HCT116 (cell line): Measurements from ENCODE around the gene FLRT1. TPM values are rescaled to one million over a fixed set of nuclear protein-coding genes. Genes with fewer than 3 reads are reported as not detected.

Source experiments
- ATAC-seq: fragments of 200-7000 bp; cut with Tn5 transposase; 2 replicates; pipeline ENCODE4 v1.9.1; 2020; ENCODE audit warnings: mild to moderate bottlenecking, moderate library complexity
- BruUV-seq: library from RNA; stranded (reverse); fragments of 400-500 nt; replicated peaks from 2 replicates; lab custom pipeline; 2021; lab: Mats Ljungman, UMichigan
- CTCF ChIA-PET: fragments of 300-600 bp; sonication (Branson Sonifier 250); formaldehyde crosslinking; loops from one replicate; lab custom pipeline; 2021; ENCODE audit warnings: antibody characterized with exemption; lab: Charles Lee
- POLR2A ChIA-PET: fragments of 300-600, 350-600 bp; sonication (Branson Sonifier 250); formaldehyde crosslinking; loops from one replicate; lab custom pipeline; 2021; ENCODE audit warnings: antibody characterized with exemption; lab: Charles Lee
- RAD21 ChIA-PET, 2 experiments: fragments of 300-600 bp; sonication (Branson Sonifier 250); formaldehyde crosslinking; loops; one replicate each; lab custom pipeline; 2023; ENCODE audit warnings: low total read pairs in 2 of 2; ENCODE audit not compliant: uncharacterized antibody in 2 of 2, unreplicated experiment in 2 of 2, low non-redundant PET in 1 of 2; lab: Charles Lee
- DNase-seq: peaks from one replicate; pipeline ENCODE4 v3.0.0-alpha.2; 2010; ENCODE audit warnings: low read depth, low spot score
- H2AFZ ChIP-seq: fragments of 200-600 bp; shearing (Covaris generic), sonication (generic); 2 replicates; pipeline ENCODE4 v1.6.1; 2017; ENCODE audit warnings: low read depth, mixed run types, mixed read lengths, antibody characterized with exemption, low read length; ENCODE audit not compliant: poor library complexity, severe bottlenecking
- H3K27ac ChIP-seq: 2 replicates; pipeline ENCODE4 v1.5.1; 2012; ENCODE audit warnings: low read depth, low read length
- H3K27me3 ChIP-seq: fragments of 200-600 bp; sonication (generic); 2 replicates; pipeline ENCODE4 v1.6.1; 2016; ENCODE audit warnings: mixed run types, low read length, mixed read lengths; ENCODE audit not compliant: insufficient read depth
- H3K36me3 ChIP-seq, 2 experiments: fragments of 200-500 bp in 1 of 2; fragments of 200-600 bp in 1 of 2; sonication (Bioruptor generic) in 1 of 2; sonication (generic) in 1 of 2; 2 replicates each; pipeline versions ENCODE4 v1.5.1 to v1.6.1; 2014 to 2016; ENCODE audit warnings: low read length in 2 of 2, inconsistent platforms in 1 of 2, mixed read lengths in 1 of 2, mixed run types in 1 of 2; ENCODE audit not compliant: insufficient read depth in 2 of 2, control insufficient read depth in 1 of 2
- H3K4me1 ChIP-seq, 2 experiments: fragments of 200-600 bp in 1 of 2; sonication (generic) in 1 of 2; 2 replicates each; pipeline versions ENCODE4 v1.5.1 to v1.6.1; 2012 to 2017; ENCODE audit warnings: low read length in 2 of 2, inconsistent platforms in 1 of 2, mild to moderate bottlenecking in 1 of 2, mixed read lengths in 1 of 2, mixed run types in 1 of 2, moderate library complexity in 1 of 2; ENCODE audit not compliant: insufficient read depth in 2 of 2, control insufficient read depth in 1 of 2
- H3K4me2 ChIP-seq: fragments of 200-600 bp; sonication (generic); 2 replicates; pipeline ENCODE4 v1.6.1; 2017; ENCODE audit warnings: mixed run types, low read length, mixed read lengths
- H3K4me3 ChIP-seq, 2 experiments: fragments of 200-600 bp in 1 of 2; sonication (generic) in 1 of 2; replicated peaks in 1 of 2; 2 replicates each; pipeline ENCODE4 v1.5.1; 2011 to 2016; ENCODE audit warnings: low read length in 2 of 2, control low read depth in 1 of 2, low read depth in 1 of 2, mild to moderate bottlenecking in 1 of 2, mixed read lengths in 1 of 2, mixed run types in 1 of 2
- H3K79me2 ChIP-seq: fragments of 200-600 bp; sonication (generic); 2 replicates; pipeline ENCODE4 v1.6.1; 2017; ENCODE audit warnings: mild to moderate bottlenecking, mixed run types, low read length, moderate library complexity, mixed read lengths; ENCODE audit not compliant: insufficient read depth
- H3K9ac ChIP-seq: fragments of 200-600 bp; sonication (generic); 2 replicates; pipeline ENCODE4 v1.6.1; 2016; ENCODE audit warnings: low read length, mixed read lengths
- H3K9me2 ChIP-seq: fragments of 200-600 bp; sonication (generic), shearing (Covaris generic); 2 replicates; pipeline ENCODE4 v1.6.1; 2017; ENCODE audit warnings: mixed run types, mild to moderate bottlenecking, moderate library complexity; ENCODE audit not compliant: insufficient read depth
- H3K9me3 ChIP-seq, 2 experiments: fragments of 200-500 bp in 1 of 2; fragments of 200-600 bp in 1 of 2; sonication (Bioruptor generic) in 1 of 2; sonication (generic) in 1 of 2; 2 replicates each; pipeline ENCODE4 v1.6.1; 2014 to 2017; ENCODE audit warnings: low read length in 2 of 2, mixed read lengths in 2 of 2, inconsistent platforms in 1 of 2, low read depth in 1 of 2, mild to moderate bottlenecking in 1 of 2, mixed run types in 1 of 2, moderate library complexity in 1 of 2; ENCODE audit not compliant: control insufficient read depth in 1 of 2, insufficient read depth in 1 of 2
- H4K20me1 ChIP-seq: fragments of 200-600 bp; sonication (generic), shearing (Covaris generic); 2 replicates; pipeline ENCODE4 v1.6.1; 2017; ENCODE audit warnings: mixed run types, mild to moderate bottlenecking, moderate library complexity; ENCODE audit not compliant: insufficient read depth
- CBX3 ChIP-seq: IDR thresholded peaks from 2 replicates; pipeline ENCODE4 v1.6.1; 2012; ENCODE audit warnings: low read depth
- CEBPB ChIP-seq: IDR thresholded peaks from 2 replicates; pipeline ENCODE4 v1.6.1; 2012; ENCODE audit warnings: low read depth
- EGR1 ChIP-seq: IDR thresholded peaks from 2 replicates; pipeline ENCODE4 v1.6.1; 2012; ENCODE audit warnings: low read depth
- ELF1 ChIP-seq: IDR thresholded peaks from 2 replicates; pipeline ENCODE4 v1.6.1; 2012; ENCODE audit warnings: low read depth, borderline replicate concordance
- FOSL1 ChIP-seq: IDR thresholded peaks from 2 replicates; pipeline ENCODE4 v1.6.1; 2012; ENCODE audit warnings: low read depth
- JUND ChIP-seq: IDR thresholded peaks from 2 replicates; pipeline ENCODE4 v1.6.1; 2012
- POLR2AphosphoS5 ChIP-seq: IDR thresholded peaks from 2 replicates; pipeline ENCODE4 v1.6.1; 2011; ENCODE audit warnings: mild to moderate bottlenecking, low read depth, low read length, moderate library complexity
- RAD21 ChIP-seq: IDR thresholded peaks from 2 replicates; pipeline ENCODE4 v1.6.1; 2012; ENCODE audit warnings: low read depth, mild to moderate bottlenecking
- SP1 ChIP-seq: IDR thresholded peaks from 2 replicates; pipeline ENCODE4 v1.6.1; 2012; ENCODE audit warnings: low read depth
- SRF ChIP-seq: IDR thresholded peaks from 2 replicates; pipeline ENCODE4 v1.6.1; 2012; ENCODE audit warnings: low read depth
- YY1 ChIP-seq: IDR thresholded peaks from 2 replicates; pipeline ENCODE4 v1.6.1; 2011; ENCODE audit warnings: low read length, low read depth, moderate library complexity, mild to moderate bottlenecking; ENCODE audit not compliant: insufficient replicate concordance; ENCODE audit errors: extremely low read depth
- ZFX ChIP-seq: fragments of 450-650 bp; IDR thresholded peaks from 2 replicates; pipeline ENCODE4 v1.6.1; 2017
- ZNF274 ChIP-seq: fragments of 200-500 bp; sonication (Bioruptor generic); IDR thresholded peaks from 2 replicates; pipeline ENCODE4 v1.6.1; 2014; ENCODE audit warnings: mild to moderate bottlenecking, low read depth, low read length, inconsistent platforms
- intact Hi-C: fragments of 100-400 bp; cut with micrococcal nuclease; formaldehyde crosslinking; loops from 2 replicates; pipeline ENCODE4 v1.10.0; 2022
- total RNA-seq: library from RNA; stranded (reverse); gene quantifications from one replicate; pipeline ENCODE4 v1.2.1, GENCODE V29; 2021; ENCODE audit not compliant: unreplicated experiment
- TF ChIP-seq, protein P1 (sequence below): IDR thresholded peaks from 2 replicates; pipeline ENCODE4 v1.6.1; 2012; ENCODE audit warnings: low read depth
- TF ChIP-seq, protein P2 (sequence below), 3 experiments: fragments of 200-600 bp in 1 of 3; sonication (generic) in 1 of 3; IDR thresholded peaks in 2 of 3; conservative IDR thresholded peaks in 1 of 3; 2 replicates each; pipeline ENCODE4 v1.5.1; 2012 to 2017; ENCODE audit warnings: low read depth in 2 of 3, low read length in 2 of 3, antibody characterized with exemption in 1 of 3, borderline replicate concordance in 1 of 3, control low read depth in 1 of 3, mild to moderate bottlenecking in 1 of 3, mixed read lengths in 1 of 3, mixed run types in 1 of 3, moderate library complexity in 1 of 3; ENCODE audit not compliant: insufficient read depth in 1 of 3
- TF ChIP-seq, protein P3 (sequence below): IDR thresholded peaks from 2 replicates; pipeline ENCODE4 v1.6.1; 2012
- TF ChIP-seq, protein P4 (sequence below): IDR thresholded peaks from 2 replicates; pipeline ENCODE4 v1.6.1; 2011; ENCODE audit warnings: mild to moderate bottlenecking, low read length, moderate library complexity; ENCODE audit not compliant: insufficient replicate concordance; ENCODE audit errors: extremely low read depth
- TF ChIP-seq, protein P5 (sequence below): IDR thresholded peaks from 2 replicates; pipeline ENCODE4 v1.6.1; 2012

FLRT1 gene
- total RNA-seq, 1 experiment from 2014 or later: 0.15 TPM

DNA sequence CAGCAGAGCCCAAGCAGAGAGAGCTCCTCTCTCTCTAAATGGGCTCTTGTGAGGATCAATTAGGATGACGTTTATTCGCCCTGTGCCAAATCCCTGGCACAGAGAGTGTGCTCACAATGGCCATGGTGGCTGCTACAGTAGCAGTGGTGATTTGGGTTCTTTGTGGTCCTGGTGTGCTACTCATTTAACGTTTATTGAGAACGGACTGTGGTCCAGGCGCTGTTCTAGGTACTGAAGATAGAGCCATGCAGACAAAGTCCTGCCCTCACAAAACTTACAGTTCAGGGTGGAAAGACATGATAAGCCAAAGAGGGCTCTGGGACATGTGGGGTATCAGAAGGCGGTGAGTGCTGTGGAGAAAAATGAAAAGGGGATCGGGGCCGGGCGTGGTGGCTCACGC is 44.2 kb upstream of the FLRT1 start (continued):
- TF ChIP-seq, protein P1, sequence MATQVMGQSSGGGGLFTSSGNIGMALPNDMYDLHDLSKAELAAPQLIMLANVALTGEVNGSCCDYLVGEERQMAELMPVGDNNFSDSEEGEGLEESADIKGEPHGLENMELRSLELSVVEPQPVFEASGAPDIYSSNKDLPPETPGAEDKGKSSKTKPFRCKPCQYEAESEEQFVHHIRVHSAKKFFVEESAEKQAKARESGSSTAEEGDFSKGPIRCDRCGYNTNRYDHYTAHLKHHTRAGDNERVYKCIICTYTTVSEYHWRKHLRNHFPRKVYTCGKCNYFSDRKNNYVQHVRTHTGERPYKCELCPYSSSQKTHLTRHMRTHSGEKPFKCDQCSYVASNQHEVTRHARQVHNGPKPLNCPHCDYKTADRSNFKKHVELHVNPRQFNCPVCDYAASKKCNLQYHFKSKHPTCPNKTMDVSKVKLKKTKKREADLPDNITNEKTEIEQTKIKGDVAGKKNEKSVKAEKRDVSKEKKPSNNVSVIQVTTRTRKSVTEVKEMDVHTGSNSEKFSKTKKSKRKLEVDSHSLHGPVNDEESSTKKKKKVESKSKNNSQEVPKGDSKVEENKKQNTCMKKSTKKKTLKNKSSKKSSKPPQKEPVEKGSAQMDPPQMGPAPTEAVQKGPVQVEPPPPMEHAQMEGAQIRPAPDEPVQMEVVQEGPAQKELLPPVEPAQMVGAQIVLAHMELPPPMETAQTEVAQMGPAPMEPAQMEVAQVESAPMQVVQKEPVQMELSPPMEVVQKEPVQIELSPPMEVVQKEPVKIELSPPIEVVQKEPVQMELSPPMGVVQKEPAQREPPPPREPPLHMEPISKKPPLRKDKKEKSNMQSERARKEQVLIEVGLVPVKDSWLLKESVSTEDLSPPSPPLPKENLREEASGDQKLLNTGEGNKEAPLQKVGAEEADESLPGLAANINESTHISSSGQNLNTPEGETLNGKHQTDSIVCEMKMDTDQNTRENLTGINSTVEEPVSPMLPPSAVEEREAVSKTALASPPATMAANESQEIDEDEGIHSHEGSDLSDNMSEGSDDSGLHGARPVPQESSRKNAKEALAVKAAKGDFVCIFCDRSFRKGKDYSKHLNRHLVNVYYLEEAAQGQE: no peak
- TF ChIP-seq SRF (no peak), CEBPB (no peak), JUND (no peak), SP1 (no peak), CBX3 (no peak), ZFX (no peak), ELF1 (no peak), YY1 (no peak)

DNA sequence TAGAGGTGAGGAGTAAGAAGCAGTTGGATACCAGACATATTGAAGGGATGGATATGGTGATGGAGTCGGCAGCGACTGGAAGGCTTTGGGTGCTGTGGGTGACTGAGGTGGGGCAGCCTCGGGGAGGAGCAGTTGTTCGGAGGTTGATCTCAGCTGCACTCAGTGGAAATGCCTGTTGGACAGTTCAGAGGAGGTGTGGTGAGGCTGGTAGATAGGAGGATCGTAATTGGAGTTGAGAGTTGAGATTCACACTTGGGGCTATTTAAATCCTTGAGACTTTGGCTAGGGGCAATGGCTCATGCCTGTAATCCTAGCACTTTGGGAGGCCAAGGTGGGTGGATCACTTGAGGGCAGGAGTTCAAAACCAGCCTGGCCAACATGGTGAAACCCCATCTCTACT is 42.6 kb upstream of the FLRT1 start:
- H2AFZ ChIP-seq: no peak overlapping the region
- no TSS peak for BruUV-seq
- ChIA-PET POLR2A (interaction anchor here (0.6 kb wide), 1 partner anchor 58 kb away, joined by 3 read pairs; no protein-coding TSS in a partner anchor), RAD21 (no interaction called here), CTCF (no interaction called here)
- no peaks in the 10 kb centered on the region for H3K27me3 ChIP-seq
- intact Hi-C loops: no loop called here
- no peaks in the 10 kb centered on the region for H3K9me2 ChIP-seq
- DNase-seq (no peak), ATAC-seq (no peak)
- H4K20me1 ChIP-seq: no peaks in the 10 kb centered on the region
- no peak overlapping the region for H3K27ac ChIP-seq
- H3K79me2 ChIP-seq: peaks cover 29% of the 10 kb centered on the region
- TF ChIP-seq ZNF274: no peak
- TF ChIP-seq, protein P2, sequence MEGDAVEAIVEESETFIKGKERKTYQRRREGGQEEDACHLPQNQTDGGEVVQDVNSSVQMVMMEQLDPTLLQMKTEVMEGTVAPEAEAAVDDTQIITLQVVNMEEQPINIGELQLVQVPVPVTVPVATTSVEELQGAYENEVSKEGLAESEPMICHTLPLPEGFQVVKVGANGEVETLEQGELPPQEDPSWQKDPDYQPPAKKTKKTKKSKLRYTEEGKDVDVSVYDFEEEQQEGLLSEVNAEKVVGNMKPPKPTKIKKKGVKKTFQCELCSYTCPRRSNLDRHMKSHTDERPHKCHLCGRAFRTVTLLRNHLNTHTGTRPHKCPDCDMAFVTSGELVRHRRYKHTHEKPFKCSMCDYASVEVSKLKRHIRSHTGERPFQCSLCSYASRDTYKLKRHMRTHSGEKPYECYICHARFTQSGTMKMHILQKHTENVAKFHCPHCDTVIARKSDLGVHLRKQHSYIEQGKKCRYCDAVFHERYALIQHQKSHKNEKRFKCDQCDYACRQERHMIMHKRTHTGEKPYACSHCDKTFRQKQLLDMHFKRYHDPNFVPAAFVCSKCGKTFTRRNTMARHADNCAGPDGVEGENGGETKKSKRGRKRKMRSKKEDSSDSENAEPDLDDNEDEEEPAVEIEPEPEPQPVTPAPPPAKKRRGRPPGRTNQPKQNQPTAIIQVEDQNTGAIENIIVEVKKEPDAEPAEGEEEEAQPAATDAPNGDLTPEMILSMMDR (IDR thresholded peaks at IDR 0.05 in 2 of 3, conservative IDR thresholded peaks at IDR 0.05 in 1 of 3; ENCODE audit: borderline replicate concordance in 1 of 3, insufficient read depth in 1 of 3, low read depth in 2 of 3, low read length in 2 of 3): no peak
- TF ChIP-seq, protein P3, sequence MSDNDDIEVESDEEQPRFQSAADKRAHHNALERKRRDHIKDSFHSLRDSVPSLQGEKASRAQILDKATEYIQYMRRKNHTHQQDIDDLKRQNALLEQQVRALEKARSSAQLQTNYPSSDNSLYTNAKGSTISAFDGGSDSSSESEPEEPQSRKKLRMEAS: no peak
- TF ChIP-seq, protein P4, sequence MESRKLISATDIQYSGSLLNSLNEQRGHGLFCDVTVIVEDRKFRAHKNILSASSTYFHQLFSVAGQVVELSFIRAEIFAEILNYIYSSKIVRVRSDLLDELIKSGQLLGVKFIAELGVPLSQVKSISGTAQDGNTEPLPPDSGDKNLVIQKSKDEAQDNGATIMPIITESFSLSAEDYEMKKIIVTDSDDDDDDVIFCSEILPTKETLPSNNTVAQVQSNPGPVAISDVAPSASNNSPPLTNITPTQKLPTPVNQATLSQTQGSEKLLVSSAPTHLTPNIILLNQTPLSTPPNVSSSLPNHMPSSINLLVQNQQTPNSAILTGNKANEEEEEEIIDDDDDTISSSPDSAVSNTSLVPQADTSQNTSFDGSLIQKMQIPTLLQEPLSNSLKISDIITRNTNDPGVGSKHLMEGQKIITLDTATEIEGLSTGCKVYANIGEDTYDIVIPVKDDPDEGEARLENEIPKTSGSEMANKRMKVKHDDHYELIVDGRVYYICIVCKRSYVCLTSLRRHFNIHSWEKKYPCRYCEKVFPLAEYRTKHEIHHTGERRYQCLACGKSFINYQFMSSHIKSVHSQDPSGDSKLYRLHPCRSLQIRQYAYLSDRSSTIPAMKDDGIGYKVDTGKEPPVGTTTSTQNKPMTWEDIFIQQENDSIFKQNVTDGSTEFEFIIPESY: no peak
- no peak for TF ChIP-seq ELF1
- TF ChIP-seq RAD21: no peak
- TF ChIP-seq EGR1: no peak
- TF ChIP-seq, protein P5, sequence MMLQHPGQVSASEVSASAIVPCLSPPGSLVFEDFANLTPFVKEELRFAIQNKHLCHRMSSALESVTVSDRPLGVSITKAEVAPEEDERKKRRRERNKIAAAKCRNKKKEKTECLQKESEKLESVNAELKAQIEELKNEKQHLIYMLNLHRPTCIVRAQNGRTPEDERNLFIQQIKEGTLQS: no peak
- no peak for TF ChIP-seq ZFX
- TF ChIP-seq POLR2AphosphoS5: no peak
- no peak for TF ChIP-seq CBX3
- no peak for TF ChIP-seq FOSL1
- no peak overlapping the region for H3K4me3 ChIP-seq
- H3K36me3 ChIP-seq: peaks cover 13 to 47% of the 10 kb centered on the region in 2 experiments
- H3K4me1 ChIP-seq: peaks cover 0 to 7% of the 10 kb centered on the region in 2 experiments; a peak in 1 of 4 replicates
- H3K4me2 ChIP-seq: no peak overlapping the region
- H3K9me3 ChIP-seq: no peaks in the 10 kb centered on the region
- H3K9ac ChIP-seq: no peak overlapping the region
